Stimulated activated CD4-positive, alpha-beta T cell treated with anti-CD3 and anti-CD28 coated beads, Interleukin-1b, Interleukin-23, amount 100 ng/mL, for 4 hours (primary cell): ENCODE measurements around the gene FLT1.

Experiments used
- DNase-seq, 2 donors: peaks; one replicate each; pipeline ENCODE4 v3.0.0-alpha.2; 2020; ENCODE audit warnings: low read depth in 2 of 2

FLT1 gene

GRCh38 chr13:28346154-28346553 is 148.8 kb downstream of the FLT1 start:
- DNase-seq, result no peak

GRCh38 chr13:28344163-28344562 is 150.8 kb downstream of the FLT1 start:
- no peak for DNase-seq

GRCh38 chr13:28342251-28342650 is 152.7 kb downstream of the FLT1 start:
- no peak for DNase-seq

- no peak for DNase-seq
Measured at GRCh38 chr13:28340272-28340793, 154.6 kb downstream of the FLT1 start.

DNA sequence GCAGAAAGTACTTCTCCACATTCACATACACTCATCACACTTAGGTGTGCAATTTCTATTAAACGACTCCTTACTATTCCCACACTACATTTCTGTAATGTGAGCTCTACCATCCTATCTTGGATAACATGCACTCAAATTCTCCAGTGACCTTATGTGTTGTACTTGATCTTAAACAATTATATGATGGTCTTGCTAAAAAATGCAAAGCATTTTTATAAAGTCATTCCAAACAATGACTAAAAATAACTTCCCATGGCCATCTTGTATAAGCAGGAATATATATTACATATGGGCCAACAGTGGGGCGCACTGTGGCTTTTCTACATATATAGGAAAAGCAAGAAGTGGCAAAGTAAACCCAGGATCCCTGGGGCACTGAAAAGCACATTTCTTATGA is 155.5 kb downstream of the FLT1 start:
- DNase-seq, result no peak

- no peak for DNase-seq
Measured at GRCh38 chr13:28338742-28339141, 156.2 kb downstream of the FLT1 start.

GRCh38 chr13:28338006-28338574 is 156.8 kb downstream of the FLT1 start:
- no peak for DNase-seq

GRCh38 chr13:28337166-28338005 is 157.5 kb downstream of the FLT1 start:
- no peak for DNase-seq

GRCh38 chr13:28336193-28336657 is 158.7 kb downstream of the FLT1 start:
- DNase-seq, result no peak

- DNase-seq, result no peak
Measured at GRCh38 chr13:28333204-28333881, 161.6 kb downstream of the FLT1 start.

- no peak for DNase-seq
Measured at GRCh38 chr13:28329395-28330158, 165.4 kb downstream of the FLT1 start.

DNA sequence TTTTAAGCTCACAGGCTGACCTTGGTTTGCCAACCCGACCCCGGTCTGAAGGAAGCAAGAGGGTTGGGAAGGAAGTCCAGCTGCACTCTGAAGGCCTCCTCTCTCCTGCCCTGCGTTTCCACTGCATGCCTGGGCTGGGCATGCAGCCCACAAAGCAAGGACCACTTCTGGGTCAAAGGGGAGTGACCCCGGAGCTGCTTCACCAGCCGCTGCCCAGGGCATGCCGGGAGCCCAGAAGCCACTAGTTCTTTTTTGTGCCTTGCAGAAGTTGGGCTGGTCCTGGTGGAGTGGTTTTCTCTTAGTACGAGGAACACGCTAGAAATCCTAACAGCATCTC is 166.7 kb downstream of the FLT1 start:
- DNase-seq, result no peak

DNA sequence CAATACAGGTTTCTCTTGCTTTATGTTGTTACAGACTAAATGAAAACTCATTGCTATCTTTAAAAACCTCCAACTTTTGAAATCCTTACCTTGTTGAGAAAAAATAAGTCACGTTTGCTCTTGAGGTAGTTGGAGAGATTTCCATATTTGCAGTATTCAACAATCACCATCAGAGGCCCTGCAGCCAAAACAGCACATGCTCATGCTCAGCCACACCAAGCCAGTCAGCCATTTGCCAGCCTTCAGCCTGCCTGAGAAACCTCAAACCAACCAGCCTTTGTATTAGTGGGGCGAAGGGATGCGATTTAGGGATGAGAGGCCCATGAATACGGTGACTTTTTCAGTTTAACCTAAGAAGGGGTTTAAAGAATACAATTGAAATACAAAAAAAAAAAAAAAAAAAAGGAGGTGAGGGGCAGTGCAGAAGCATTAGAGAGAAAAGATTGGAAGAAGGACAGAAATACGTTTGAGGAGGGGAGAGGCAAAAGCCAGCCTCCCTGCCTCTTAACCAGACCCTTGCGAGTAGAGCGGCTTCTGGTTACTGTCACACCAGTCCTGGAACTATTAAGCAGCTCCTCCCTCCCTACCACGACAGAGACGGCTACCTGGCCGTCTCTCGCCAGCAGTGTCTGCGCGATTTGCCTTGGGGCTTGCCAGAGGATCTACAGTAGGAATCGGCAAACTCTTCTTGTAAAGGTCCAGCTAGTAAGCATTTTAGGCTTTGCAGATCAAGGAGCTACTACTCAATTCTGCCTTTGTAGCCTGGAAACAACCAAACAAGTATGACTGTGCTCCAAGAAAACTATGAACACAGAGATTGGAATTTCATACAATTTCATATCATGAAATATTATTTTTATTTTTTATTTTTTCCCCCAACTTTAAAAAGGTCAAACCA is 167.3 kb downstream of the FLT1 start:
- no peak for DNase-seq

DNA sequence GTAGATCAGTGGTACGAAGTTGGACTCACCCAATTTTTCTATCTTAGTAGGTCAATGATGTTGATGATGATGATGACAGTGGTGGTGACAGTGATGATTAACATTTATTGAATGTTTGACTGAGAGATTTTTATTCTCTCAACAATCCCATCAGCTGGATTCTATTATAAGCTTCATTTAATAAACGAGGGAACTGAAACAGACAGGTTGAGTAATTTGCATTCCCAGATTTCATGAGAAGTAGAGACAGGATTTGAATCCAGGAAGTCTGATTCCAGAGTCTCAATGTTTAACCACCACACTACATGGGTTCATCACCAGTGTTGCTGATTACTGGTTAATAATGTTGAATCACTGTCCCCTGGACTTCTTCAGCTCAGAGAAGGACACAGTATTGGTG is 168.9 kb downstream of the FLT1 start:
- DNase-seq, result no peak

DNA sequence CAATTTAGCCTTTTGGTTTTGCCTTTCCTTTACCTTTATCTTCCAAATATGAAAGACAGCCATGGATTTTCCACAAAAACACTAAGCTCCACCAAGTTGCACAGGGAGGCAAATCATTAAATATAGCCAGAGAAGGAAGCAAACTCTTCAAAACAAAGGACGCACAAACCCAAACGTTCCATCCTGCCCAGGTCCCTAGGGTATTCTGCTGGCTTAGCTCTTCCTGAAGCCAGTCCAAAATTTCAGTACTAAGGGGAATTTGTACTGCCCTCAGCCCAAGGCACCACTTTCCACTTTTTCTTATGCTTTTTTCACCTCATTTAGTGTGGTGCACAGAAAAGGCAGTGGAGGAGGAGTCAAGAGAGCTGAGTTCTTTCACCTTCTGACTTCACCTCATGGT is 169.9 kb downstream of the FLT1 start:
- DNase-seq, result no peak

DNA sequence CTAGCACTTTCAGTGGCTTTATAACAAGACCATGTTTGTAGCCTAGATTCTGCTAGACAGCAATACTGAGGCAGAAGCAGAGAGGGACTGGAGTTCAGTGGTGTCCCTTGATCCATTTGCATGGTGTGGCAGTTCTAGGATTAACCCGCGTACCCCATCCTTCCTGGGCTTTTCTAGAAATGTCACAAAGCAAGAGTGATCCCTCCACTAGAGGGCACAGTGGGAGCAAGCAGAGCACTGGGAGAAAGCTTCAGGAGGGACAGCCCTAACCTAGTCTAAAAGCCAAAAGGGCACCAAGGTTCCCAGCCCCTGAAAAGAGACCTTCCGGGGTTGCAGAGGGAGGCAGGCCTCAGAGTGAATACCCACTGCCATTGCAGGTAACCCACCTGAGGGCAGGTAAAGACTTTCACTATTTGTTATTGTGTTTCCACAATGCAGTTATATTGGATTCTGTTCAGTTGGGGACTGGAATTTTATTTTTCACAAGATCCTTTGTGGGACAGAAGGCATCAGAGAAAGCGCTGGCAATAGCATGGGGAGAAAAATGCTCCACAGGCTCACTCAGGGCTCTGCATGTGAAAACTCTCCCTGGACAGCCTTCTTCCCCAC is 170.6 kb downstream of the FLT1 start:
- peak; percentile 6 to 48 for DNase-seq

GRCh38 chr13:28322256-28322905 is 172.5 kb downstream of the FLT1 start:
- DNase-seq, result no peak

DNA sequence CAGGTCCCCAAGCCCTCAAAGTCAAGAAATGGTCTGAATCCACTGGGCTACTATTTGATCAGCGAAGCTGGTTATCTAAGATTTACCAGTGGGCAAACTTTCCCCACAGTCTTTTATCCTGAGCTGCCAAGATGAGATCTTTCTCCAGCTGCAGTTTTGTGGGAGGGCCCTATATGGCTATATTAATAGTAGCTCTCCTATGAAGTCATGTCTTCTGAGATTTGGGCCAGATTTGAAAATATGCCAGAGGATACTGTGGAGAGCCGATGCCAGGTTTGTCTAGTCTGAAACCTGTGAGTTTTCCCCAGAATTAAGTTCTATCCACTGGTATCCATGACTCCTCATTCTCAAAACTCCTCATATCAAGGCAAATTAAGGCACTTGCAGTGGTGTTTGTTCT is 173.2 kb downstream of the FLT1 start:
- no peak for DNase-seq

DNA sequence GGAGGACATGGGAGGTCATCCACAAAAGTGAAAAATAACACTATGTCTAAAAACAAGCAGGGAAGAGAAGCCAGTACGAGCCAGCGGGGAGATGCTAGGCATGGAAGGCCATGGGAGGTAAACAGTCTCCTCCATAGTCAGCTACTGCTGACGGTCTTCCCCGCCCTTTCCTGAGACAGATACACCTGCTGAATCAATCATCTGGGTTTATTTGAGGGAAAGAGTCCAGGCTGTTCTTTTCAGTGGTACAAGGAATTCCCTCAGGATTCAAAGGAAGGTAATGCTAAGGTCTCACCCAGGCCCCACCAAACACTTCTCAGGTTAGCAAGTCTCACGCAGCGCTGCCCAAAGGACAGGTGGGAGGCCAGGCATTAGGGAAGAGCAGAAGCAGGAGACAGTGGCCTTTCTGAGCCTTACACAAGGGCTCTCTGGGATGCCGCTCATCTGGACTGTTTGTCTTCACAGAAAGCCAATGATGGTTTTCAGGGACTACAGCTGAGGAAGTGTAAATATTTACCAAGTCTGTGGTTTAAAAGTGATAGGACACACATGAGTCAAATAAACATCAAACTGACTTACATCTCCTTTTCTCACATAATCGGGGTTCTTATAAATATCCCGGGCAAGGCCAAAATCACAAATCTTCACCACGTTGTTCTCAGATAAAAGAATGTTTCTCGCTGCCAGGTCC is 173.9 kb downstream of the FLT1 start:
- DNase-seq, result no peak
